H1 (cell line): ENCODE results near the gene GINS3. TPM values are rescaled to one million over a fixed set of nuclear protein-coding genes. Genes with fewer than 3 reads are reported as not detected.

Source experiments
- CTCF ChIA-PET: fragments of 300-600 bp; sonication (Branson Sonifier 250); formaldehyde crosslinking; loops from one replicate; lab custom pipeline; 2021; ENCODE audit not compliant: partially characterized antibody; lab: Charles Lee
- POLR2A ChIA-PET: fragments of 300-600 bp; sonication (Branson Sonifier 250); formaldehyde crosslinking; loops from one replicate; lab custom pipeline; 2021; ENCODE audit warnings: inconsistent platforms; ENCODE audit not compliant: partially characterized antibody; lab: Charles Lee
- DNase-seq, 2 experiments: peaks; one replicate each; pipeline versions ENCODE4 v3.0.0 to v3.0.0-alpha.2; 2010 to 2022; ENCODE audit warnings: low spot score in 2 of 2, low read depth in 1 of 2, mixed read lengths in 1 of 2
- FAIRE-seq: peaks from 2 replicates; lab custom pipeline; 2011; peaks lifted over from hg19 to GRCh38; lab: Jason Lieb, UNC
- H2AFZ ChIP-seq: 2 replicates; pipeline ENCODE4 v1.8.1; 2012; ENCODE audit warnings: low read length, inconsistent platforms
- H2AK5ac ChIP-seq: 2 replicates; pipeline ENCODE4 v1.6.1; 2013; ENCODE audit warnings: low read depth, low read length
- H2BK120ac ChIP-seq: replicated peaks from 2 replicates; pipeline ENCODE3; 2013; ENCODE audit warnings: low read depth, low read length, inconsistent platforms
- H2BK12ac ChIP-seq: 2 replicates; pipeline ENCODE4 v1.6.1; 2013; ENCODE audit warnings: low read depth, low read length
- H2BK15ac ChIP-seq: 2 replicates; pipeline ENCODE4 v1.6.1; 2013; ENCODE audit warnings: low read length
- H2BK20ac ChIP-seq: 2 replicates; pipeline ENCODE4 v1.6.1; 2013; ENCODE audit warnings: low read length
- H2BK5ac ChIP-seq: 2 replicates; pipeline ENCODE4 v1.6.1; 2013; ENCODE audit warnings: low read depth, low read length
- H3K14ac ChIP-seq: 2 replicates; pipeline ENCODE4 v1.6.1; 2013; ENCODE audit warnings: inconsistent platforms; ENCODE audit not compliant: insufficient read length
- H3K18ac ChIP-seq: 2 replicates; pipeline ENCODE4 v1.6.1; 2013; ENCODE audit warnings: low read length; ENCODE audit errors: extremely low read depth
- H3K23ac ChIP-seq: 2 replicates; pipeline ENCODE4 v1.6.1; 2013; ENCODE audit warnings: inconsistent platforms; ENCODE audit not compliant: insufficient read length
- H3K23me2 ChIP-seq: 2 replicates; pipeline ENCODE4 v1.6.1; 2013; ENCODE audit warnings: low read depth, low read length
- H3K27ac ChIP-seq: 2 replicates; pipeline ENCODE4 v1.6.1; 2011; ENCODE audit warnings: low read depth, low read length, inconsistent platforms
- H3K27me3 ChIP-seq, 4 experiments: replicated peaks in 1 of 4; 1 replicate in 1 of 4; 2 replicates in 3 of 4; pipeline versions ENCODE4 v1.6.1 to v1.8.1; 2011 to 2013; ENCODE audit warnings: low read length in 3 of 4, mild to moderate bottlenecking in 3 of 4, inconsistent platforms in 2 of 4, mixed read lengths in 2 of 4, moderate library complexity in 1 of 4; ENCODE audit not compliant: control insufficient read depth in 3 of 4, insufficient read depth in 3 of 4; ENCODE audit errors: extremely low read depth in 1 of 4
- H3K36me3 ChIP-seq, 4 experiments: 2 replicates each; pipeline versions ENCODE4 v1.6.1 to v1.8.1; 2011 to 2013; ENCODE audit warnings: mild to moderate bottlenecking in 4 of 4, low read length in 3 of 4, moderate library complexity in 2 of 4, control low read depth in 1 of 4, inconsistent platforms in 1 of 4; ENCODE audit not compliant: insufficient read depth in 4 of 4, control insufficient read depth in 2 of 4
- H3K4ac ChIP-seq: replicated peaks from 2 replicates; pipeline ENCODE3; 2013; ENCODE audit warnings: low read length, low read depth, mixed read lengths, inconsistent platforms; ENCODE audit not compliant: insufficient read length
- H3K4me1 ChIP-seq, 4 experiments: replicated peaks in 1 of 4; 1 replicate in 1 of 4; 2 replicates in 3 of 4; pipeline versions ENCODE4 v1.6.1 to v1.8.1; 2011 to 2013; ENCODE audit warnings: low read length in 3 of 4, inconsistent platforms in 2 of 4, mixed read lengths in 1 of 4; ENCODE audit not compliant: insufficient read depth in 4 of 4, control insufficient read depth in 3 of 4
- H3K4me2 ChIP-seq, 2 experiments: 2 replicates each; pipeline versions ENCODE4 v1.6.1 to v1.8.1; 2011 to 2013; ENCODE audit warnings: low read depth in 2 of 2, low read length in 2 of 2, control low read depth in 1 of 2, inconsistent platforms in 1 of 2, mild to moderate bottlenecking in 1 of 2; ENCODE audit not compliant: insufficient read depth in 1 of 2
- H3K4me3 ChIP-seq, 4 experiments: fragments of 200-600, 300-600 bp in 1 of 4; sonication (generic), shearing (Covaris generic), sonication (Bioruptor Twin) in 1 of 4; 2 replicates each; pipeline versions ENCODE4 v1.5.1 to v1.8.1; 2011 to 2016; ENCODE audit warnings: low read length in 4 of 4, low read depth in 3 of 4, control low read depth in 2 of 4, inconsistent platforms in 2 of 4, mild to moderate bottlenecking in 2 of 4, mixed read lengths in 1 of 4, moderate library complexity in 1 of 4; ENCODE audit not compliant: insufficient read depth in 2 of 4; ENCODE audit errors: extremely low read depth in 1 of 4
- H3K56ac ChIP-seq: replicated peaks from 2 replicates; pipeline ENCODE3; 2013; ENCODE audit warnings: low read depth, mild to moderate bottlenecking, mixed read lengths, low read length, inconsistent platforms; ENCODE audit not compliant: insufficient read length
- H3K79me1 ChIP-seq: 2 replicates; pipeline ENCODE4 v1.6.1; 2013; ENCODE audit warnings: low read depth, low read length, control low read depth
- H3K79me2 ChIP-seq, 2 experiments: 2 replicates each; pipeline versions ENCODE4 v1.6.1 to v1.8.1; 2012 to 2013; ENCODE audit warnings: low read length in 2 of 2, mild to moderate bottlenecking in 2 of 2, inconsistent platforms in 1 of 2; ENCODE audit not compliant: insufficient read depth in 2 of 2, control insufficient read depth in 1 of 2
- H3K9ac ChIP-seq, 4 experiments: replicated peaks in 1 of 4; 1 replicate in 1 of 4; 2 replicates in 3 of 4; pipeline versions ENCODE4 v1.6.1 to v1.8.1; 2011 to 2013; ENCODE audit warnings: low read depth in 3 of 4, low read length in 3 of 4, control low read depth in 2 of 4, mild to moderate bottlenecking in 2 of 4, moderate library complexity in 2 of 4, inconsistent platforms in 1 of 4; ENCODE audit errors: extremely low read depth in 1 of 4
- H3K9me3 ChIP-seq, 2 experiments: 2 replicates each; pipeline versions ENCODE4 v1.6.1 to v1.8.1; 2012 to 2013; ENCODE audit warnings: mild to moderate bottlenecking in 2 of 2, moderate library complexity in 2 of 2, control low read depth in 1 of 2, inconsistent platforms in 1 of 2, low read depth in 1 of 2, low read length in 1 of 2, mixed read lengths in 1 of 2; ENCODE audit not compliant: insufficient read depth in 2 of 2
- H4K20me1 ChIP-seq, 2 experiments: replicated peaks in 1 of 2; 2 replicates each; pipeline versions ENCODE3 to v1.8.1; 2011 to 2013; ENCODE audit warnings: inconsistent platforms in 2 of 2, low read length in 2 of 2, mild to moderate bottlenecking in 1 of 2; ENCODE audit not compliant: insufficient read depth in 2 of 2, control insufficient read depth in 1 of 2
- H4K5ac ChIP-seq: 2 replicates; pipeline ENCODE4 v1.6.1; 2013; ENCODE audit warnings: low read length, low read depth, mixed read lengths, inconsistent platforms; ENCODE audit not compliant: insufficient read length
- H4K8ac ChIP-seq: 2 replicates; pipeline ENCODE4 v1.8.0; 2013; ENCODE audit warnings: mild to moderate bottlenecking, moderate library complexity, low read length, inconsistent platforms; ENCODE audit not compliant: insufficient read depth; ENCODE audit errors: extremely low read depth
- H4K91ac ChIP-seq: replicated peaks from 2 replicates; pipeline ENCODE3; 2013; ENCODE audit warnings: low read length, mixed read lengths, inconsistent platforms; ENCODE audit not compliant: insufficient read length
- CBX8 ChIP-seq: fragments of 300-800, 300-1000 bp; sonication (generic); IDR thresholded peaks from 2 replicates; pipeline ENCODE4 v1.7.1; 2016; ENCODE audit warnings: low read depth, low read length, borderline replicate concordance
- GABPA ChIP-seq: IDR thresholded peaks from 2 replicates; pipeline ENCODE4 v1.6.1; 2011; ENCODE audit warnings: mild to moderate bottlenecking, low read length, moderate library complexity, borderline replicate concordance; ENCODE audit not compliant: insufficient read depth
- HDAC6 ChIP-seq: IDR thresholded peaks from one replicate; pipeline ENCODE4 v1.7.1; 2012; ENCODE audit warnings: low read depth, mild to moderate bottlenecking, inconsistent platforms, low read length, moderate library complexity
- JUN ChIP-seq: IDR thresholded peaks from 2 replicates; pipeline ENCODE4 v1.6.1; 2011; ENCODE audit warnings: low read depth, mild to moderate bottlenecking, improper control_type of control experiment, low read length
- KDM1A ChIP-seq: fragments of 200-600, 300-600 bp; sonication (generic); IDR thresholded peaks from 2 replicates; pipeline ENCODE4 v1.7.1; 2016; ENCODE audit warnings: mild to moderate bottlenecking, low read length, borderline replicate concordance
- POU5F1 ChIP-seq: IDR thresholded peaks from 2 replicates; pipeline ENCODE4 v1.6.1; 2011; ENCODE audit warnings: low read depth, mild to moderate bottlenecking, low read length, moderate library complexity
- RBBP5 ChIP-seq: IDR thresholded peaks from 2 replicates; pipeline ENCODE4 v1.7.1; 2012; ENCODE audit warnings: low read depth, mild to moderate bottlenecking, inconsistent platforms, low read length, moderate library complexity, borderline replicate concordance
- RNF2 ChIP-seq: fragments of 200-900, 300-1000 bp; sonication (generic); IDR thresholded peaks from 2 replicates; pipeline ENCODE4 v1.7.1; 2016; ENCODE audit warnings: borderline replicate concordance, low read depth, mild to moderate bottlenecking, antibody characterized with exemption, low read length; ENCODE audit not compliant: poor library complexity, severe bottlenecking; ENCODE audit errors: missing control alignments
- WGBS, 2 experiments: shearing (Covaris generic) in 1 of 2; methylation state at CpG; one replicate each; pipeline versions ENCODE4 v1.1.6 to v1.1.7; 2013 to 2015; ENCODE audit warnings: low lambda C conversion rate in 2 of 2, mixed read lengths in 2 of 2, inconsistent platforms in 1 of 2, low coverage in 1 of 2, missing lambda C conversion rate in 1 of 2; ENCODE audit not compliant: insufficient replicate concordance in 2 of 2, insufficient coverage in 1 of 2, insufficient read length in 1 of 2; ENCODE audit errors: extremely low coverage in 1 of 2, missing lambda C conversion rate in 1 of 2; 5-methylcytosine and 5-hydroxymethylcytosine counted together
- polyA plus RNA-seq, 7 experiments: library from polyadenylated mRNA; depleted of rRNA in 3 of 7; stranded (reverse) in 5 of 7; unstranded in 2 of 7; fragments of >200 nt in 5 of 7; fragments of 200-250 nt in 2 of 7; gene quantifications; 1 replicate in 5 of 7; 2 replicates in 1 of 7; 4 replicates in 1 of 7; pipeline versions ENCODE4 v1.2.1 to v1.2.3, GENCODE V29; 2011 to 2013; ENCODE audit warnings: missing spikeins in 2 of 7, mixed read lengths in 2 of 7
- total RNA-seq: library from RNA; stranded (reverse); fragmentation: NEBNext Ultra II Directional; extraction: Animal tissue kit (Norgen Biotek cat#: 25700); gene quantifications from 2 replicates; pipeline ENCODE4 v1.2.1, GENCODE V29; 2021

The GINS3 gene
- total and polyA plus RNA-seq, 2 of the 8 experiments (the other 6 are each of a cell fraction or from before 2014, with no cell fraction given), result 12.9 to 15.4 TPM

DNA sequence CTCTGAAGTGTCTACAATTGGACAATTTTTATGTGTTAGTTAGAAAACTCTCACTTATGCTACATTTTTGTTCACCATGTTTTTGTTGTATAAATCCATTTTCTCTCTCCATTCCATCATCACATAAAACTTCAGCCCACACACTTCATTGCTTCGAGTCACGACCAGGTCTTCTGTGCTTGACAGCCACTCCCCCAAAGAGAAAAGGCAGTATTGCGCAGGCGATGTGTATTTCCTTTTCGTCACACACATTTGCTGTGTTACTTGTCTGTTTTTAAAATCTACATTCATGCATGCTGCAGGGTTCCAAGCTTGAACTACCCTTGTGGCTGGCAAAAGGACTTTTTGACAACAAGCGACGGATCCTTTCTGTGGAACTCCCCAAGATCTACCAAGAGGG lies 10.5 kb downstream of the GINS3 start:
- H3K56ac ChIP-seq, result no peak overlapping the region
- H2AFZ ChIP-seq, result no peak overlapping the region
- no peak overlapping the region for H3K23ac ChIP-seq
- no peaks in the 10 kb centered on the region for H3K27me3 ChIP-seq
- no peak overlapping the region for H2BK120ac ChIP-seq
- no peak overlapping the region for H3K14ac ChIP-seq
- WGBS, 2 experiments, result 92% methylated on average over 7 of the region's 7 CpGs; no CpG with 5 or more reads in 1 of the 2 experiments
- H2BK20ac ChIP-seq, result no peak overlapping the region
- H4K8ac ChIP-seq, result no peak overlapping the region
- H4K20me1 ChIP-seq, result no peaks in the 10 kb centered on the region
- no peak overlapping the region for H3K4ac ChIP-seq
- ChIA-PET POLR2A (interaction anchor here (1.0 to 2.3 kb wide), 2 partner anchors 11 to 115 kb away, joined by 3 to 9 read pairs; partner anchors contain the start of gene GINS3), CTCF (interaction anchor here (1.1 kb wide), 1 partner anchor 13 kb away, joined by 3 read pairs; no protein-coding TSS in a partner anchor)
- H3K9me3 ChIP-seq, result no peaks in the 10 kb centered on the region
- H2BK15ac ChIP-seq, result no peak overlapping the region
- H3K9ac ChIP-seq, result no peak overlapping the region
- H3K4me1 ChIP-seq, result no peaks in the 10 kb centered on the region
- peaks cover 2% of the 10 kb centered on the region; the same call in 1 of the 2 replicates for H3K79me1 ChIP-seq
- DNase-seq (no peak), FAIRE-seq (no peak)
- H3K36me3 ChIP-seq, result peaks cover 0 to 8% (median 0%) of the 10 kb centered on the region in 4 experiments; a peak in 1 of 8 replicates
- H3K18ac ChIP-seq, result no peak overlapping the region
- no peak overlapping the region for H2AK5ac ChIP-seq
- H2BK12ac ChIP-seq, result no peak overlapping the region
- H2BK5ac ChIP-seq, result no peak overlapping the region
- no peak overlapping the region for H3K4me2 ChIP-seq
- H3K23me2 ChIP-seq, result no peaks in the 10 kb centered on the region
- H3K27ac ChIP-seq, result no peak overlapping the region
- no peak overlapping the region for H3K4me3 ChIP-seq
- no peak overlapping the region for H4K91ac ChIP-seq
- no peaks in the 10 kb centered on the region for H3K79me2 ChIP-seq
- H4K5ac ChIP-seq, result no peak overlapping the region
- TF ChIP-seq RBBP5 (no peak), KDM1A (no peak), POU5F1 (no peak), CBX8 (no peak), RNF2 (no peak), JUN (no peak), HDAC6 (no peak), GABPA (no peak)
